ENCODE measurements around the gene TLX1.

DNA sequence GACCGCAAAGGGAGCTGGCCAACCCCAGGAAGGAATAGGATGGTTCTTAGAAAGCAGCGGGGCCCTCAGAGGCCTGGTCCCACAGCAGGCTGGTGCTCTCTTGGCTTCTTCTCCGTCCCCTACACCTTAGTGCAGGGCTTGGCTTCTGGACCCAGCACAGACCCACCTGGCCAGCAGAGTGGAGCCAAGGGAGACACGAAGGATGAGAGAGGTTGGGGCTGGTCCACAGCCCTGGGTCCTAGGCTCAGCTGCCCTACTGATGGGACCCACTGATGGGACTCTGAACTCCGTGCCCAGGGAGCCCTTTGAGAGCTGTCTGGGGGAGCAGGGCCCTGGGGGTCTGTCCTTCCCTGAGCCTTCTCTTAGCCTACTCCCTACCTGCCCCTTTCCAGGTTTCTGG is 6.2 kb upstream of the TLX1 start:
- TF ChIP-seq POLR2A (IDR thresholded peaks at IDR 0.05; ENCODE audit: low read depth, low read length), result no peak
- no peak for TF ChIP-seq POLR2AphosphoS5 (IDR thresholded peaks at IDR 0.05; ENCODE audit: low read depth, low read length)
- TF ChIP-seq TAF1 (IDR thresholded peaks at IDR 0.05; ENCODE audit: borderline replicate concordance, low read depth, low read length), result no peak
